IgD-negative memory B cell (primary cell): Measurements from ENCODE around the gene ADAMTSL2. TPM values are rescaled to one million over a fixed set of nuclear protein-coding genes. Genes with fewer than 3 reads are reported as not detected.

ENCODE experiments used
- H3K27ac Mint-ChIP-seq, 3 donors: one replicate each; pipeline ENCODE4 v1.8.0; 2020 to 2022; ENCODE audit warnings: mild to moderate bottlenecking in 3 of 3, mixed read lengths in 3 of 3, moderate library complexity in 1 of 3
- H3K27me3 Mint-ChIP-seq: one replicate; pipeline ENCODE4 v1.8.0; 2021; ENCODE audit warnings: mixed read lengths
- H3K36me3 Mint-ChIP-seq: one replicate; pipeline ENCODE4 v1.8.0; 2020; ENCODE audit warnings: mild to moderate bottlenecking, mixed read lengths
- H3K4me1 Mint-ChIP-seq, 3 donors: one replicate each; pipeline ENCODE4 v1.8.0; 2020 to 2022; ENCODE audit warnings: mixed read lengths in 3 of 3, mild to moderate bottlenecking in 1 of 3
- H3K4me3 Mint-ChIP-seq, 4 donors: one replicate each; pipeline ENCODE4 v1.8.0; 2020 to 2022; ENCODE audit warnings: mild to moderate bottlenecking in 4 of 4, mixed read lengths in 4 of 4, moderate library complexity in 3 of 4
- H3K9me3 Mint-ChIP-seq, 3 donors: one replicate each; pipeline ENCODE4 v1.8.0; 2020 to 2021; ENCODE audit warnings: mixed read lengths in 3 of 3, mild to moderate bottlenecking in 1 of 3
- polyA plus RNA-seq: library from polyadenylated mRNA; unstranded; fragments of 300-500 nt; fragmentation: Illumina TruSeq; gene quantifications from one replicate; pipeline ENCODE4 v1.2.3, GENCODE V29; 2021

The ADAMTSL2 gene
- polyA plus RNA-seq, 1 donor from 2014 or later, result not detected

- Mint-ChIP-seq H3K27ac (no peak overlapping the region), H3K4me3 (no peak overlapping the region), H3K4me1 (peaks cover 0 to 6% (median 4%) of the 10 kb centered on the region in 3 donors), H3K36me3 (no peaks in the 10 kb centered on the region), H3K27me3 (peaks cover 42% of the 10 kb centered on the region), H3K9me3 (peaks cover 0 to 1% (median 0%) of the 10 kb centered on the region in 3 donors)
Observed at GRCh38 chr9:133574771-133575170, 40.3 kb downstream of the ADAMTSL2 start.

GRCh38 chr9:133575186-133576030 is 40.9 kb downstream of the ADAMTSL2 start:
- no peaks in the 10 kb centered on the region for H3K36me3 Mint-ChIP-seq
- peaks cover 0 to 1% (median 0%) of the 10 kb centered on the region in 3 donors for H3K9me3 Mint-ChIP-seq
- no peak overlapping the region for H3K4me3 Mint-ChIP-seq
- H3K27ac Mint-ChIP-seq, result no peak overlapping the region
- H3K4me1 Mint-ChIP-seq, result peaks cover 0 to 6% (median 4%) of the 10 kb centered on the region in 3 donors
- peaks cover 42% of the 10 kb centered on the region for H3K27me3 Mint-ChIP-seq

GRCh38 chr9:133576031-133576874 is 41.7 kb downstream of the ADAMTSL2 start:
- Mint-ChIP-seq H3K4me1 (peaks cover 0 to 6% (median 4%) of the 10 kb centered on the region in 3 donors), H3K4me3 (no peak overlapping the region), H3K27ac (no peak overlapping the region), H3K9me3 (peaks cover 0 to 1% (median 0%) of the 10 kb centered on the region in 3 donors), H3K36me3 (no peaks in the 10 kb centered on the region), H3K27me3 (peaks cover 50% of the 10 kb centered on the region)

- H3K27me3 Mint-ChIP-seq, result peaks cover 58% of the 10 kb centered on the region
Observed at GRCh38 chr9:133576875-133577736, 42.6 kb downstream of the ADAMTSL2 start.

GRCh38 chr9:133577737-133578112 is 43.2 kb downstream of the ADAMTSL2 start:
- Mint-ChIP-seq H3K27me3 (peaks cover 64% of the 10 kb centered on the region), H3K9me3 (peaks cover 0 to 1% (median 0%) of the 10 kb centered on the region in 3 donors), H3K36me3 (no peaks in the 10 kb centered on the region), H3K4me3 (peak overlapping the region in 2 of 4 donors; percentile 60 to 68), H3K27ac (no peak overlapping the region), H3K4me1 (peaks cover 0 to 6% (median 4%) of the 10 kb centered on the region in 3 donors)

More at GRCh38 chr9:133576875-133577736, 42.6 kb downstream of the ADAMTSL2 start:
- Mint-ChIP-seq H3K4me1 (peaks cover 0 to 6% (median 4%) of the 10 kb centered on the region in 3 donors), H3K9me3 (peaks cover 0 to 1% (median 0%) of the 10 kb centered on the region in 3 donors), H3K4me3 (peak overlapping the region in 2 of 4 donors; percentile 60 to 70), H3K36me3 (no peaks in the 10 kb centered on the region), H3K27ac (no peak overlapping the region)

GRCh38 chr9:133578524-133579441 is 44.3 kb downstream of the ADAMTSL2 start:
- Mint-ChIP-seq H3K27me3 (peaks cover 67% of the 10 kb centered on the region), H3K36me3 (no peaks in the 10 kb centered on the region), H3K4me1 (peaks cover 0 to 6% (median 5%) of the 10 kb centered on the region in 3 donors), H3K9me3 (peaks cover 0 to 1% (median 0%) of the 10 kb centered on the region in 3 donors), H3K27ac (no peak overlapping the region), H3K4me3 (peak overlapping the region in 1 of 4 donors; percentile 28)

- Mint-ChIP-seq H3K9me3 (peaks cover 0 to 1% (median 0%) of the 10 kb centered on the region in 3 donors), H3K27ac (no peak overlapping the region), H3K4me3 (peak overlapping the region in 1 of 4 donors; percentile 76), H3K27me3 (peaks cover 69% of the 10 kb centered on the region), H3K4me1 (peaks cover 0 to 10% (median 9%) of the 10 kb centered on the region in 3 donors), H3K36me3 (no peaks in the 10 kb centered on the region)
Observed at GRCh38 chr9:133579601-133580418, 45.3 kb downstream of the ADAMTSL2 start.

- Mint-ChIP-seq H3K27ac (no peak overlapping the region), H3K27me3 (peaks cover 74% of the 10 kb centered on the region), H3K9me3 (peaks cover 0 to 1% (median 0%) of the 10 kb centered on the region in 3 donors), H3K4me1 (peaks cover 0 to 12% (median 10%) of the 10 kb centered on the region in 3 donors), H3K4me3 (no peak overlapping the region), H3K36me3 (no peaks in the 10 kb centered on the region)
Observed at GRCh38 chr9:133580419-133580738, 45.9 kb downstream of the ADAMTSL2 start.

- H3K4me1 Mint-ChIP-seq, result peaks cover 0 to 16% (median 14%) of the 10 kb centered on the region in 3 donors
- H3K36me3 Mint-ChIP-seq, result no peaks in the 10 kb centered on the region
Observed at GRCh38 chr9:133581011-133581410, 46.5 kb downstream of the ADAMTSL2 start.

GRCh38 chr9:133581513-133582343 is 47.2 kb downstream of the ADAMTSL2 start:
- H3K27ac Mint-ChIP-seq, result peak overlapping the region in 1 of 3 donors; percentile 25
- H3K36me3 Mint-ChIP-seq, result no peaks in the 10 kb centered on the region
- H3K4me1 Mint-ChIP-seq, result peaks cover 0 to 14% (median 12%) of the 10 kb centered on the region in 3 donors

More at GRCh38 chr9:133581011-133581410, 46.5 kb downstream of the ADAMTSL2 start:
- H3K27me3 Mint-ChIP-seq, result peaks cover 74% of the 10 kb centered on the region
- H3K9me3 Mint-ChIP-seq, result peaks cover 0 to 1% (median 0%) of the 10 kb centered on the region in 3 donors
- no peak overlapping the region for H3K4me3 Mint-ChIP-seq
- no peak overlapping the region for H3K27ac Mint-ChIP-seq

GRCh38 chr9:133582501-133583045 is 48.1 kb downstream of the ADAMTSL2 start:
- H3K4me3 Mint-ChIP-seq, result no peak overlapping the region
- peak overlapping the region in 1 of 3 donors; percentile 25 for H3K27ac Mint-ChIP-seq
- H3K4me1 Mint-ChIP-seq, result peaks cover 0 to 12% (median 9%) of the 10 kb centered on the region in 3 donors
- no peaks in the 10 kb centered on the region for H3K9me3 Mint-ChIP-seq
- H3K27me3 Mint-ChIP-seq, result peaks cover 66% of the 10 kb centered on the region
- H3K36me3 Mint-ChIP-seq, result no peaks in the 10 kb centered on the region

More at GRCh38 chr9:133581513-133582343, 47.2 kb downstream of the ADAMTSL2 start:
- no peak overlapping the region for H3K4me3 Mint-ChIP-seq
- no peaks in the 10 kb centered on the region for H3K9me3 Mint-ChIP-seq
- H3K27me3 Mint-ChIP-seq, result peaks cover 71% of the 10 kb centered on the region

GRCh38 chr9:133583111-133583510 is 48.6 kb downstream of the ADAMTSL2 start:
- Mint-ChIP-seq H3K4me3 (no peak overlapping the region), H3K27me3 (peaks cover 62% of the 10 kb centered on the region)

More at GRCh38 chr9:133583111-133583510, 48.6 kb downstream of the ADAMTSL2 start:
- H3K27ac Mint-ChIP-seq, result no peak overlapping the region
- H3K4me1 Mint-ChIP-seq, result peaks cover 0 to 12% (median 9%) of the 10 kb centered on the region in 3 donors
- no peaks in the 10 kb centered on the region for H3K36me3 Mint-ChIP-seq
- H3K9me3 Mint-ChIP-seq, result no peaks in the 10 kb centered on the region
